ENCODE results near the gene TSHZ3. TPM values are rescaled to one million over a fixed set of nuclear protein-coding genes. Genes with fewer than 3 reads are reported as not detected.

TSHZ3 gene
- total and polyA plus RNA-seq, 2 of the 13 experiments (the other 11 are each of a cell fraction or from before 2014, with no cell fraction given): not detected

DNA sequence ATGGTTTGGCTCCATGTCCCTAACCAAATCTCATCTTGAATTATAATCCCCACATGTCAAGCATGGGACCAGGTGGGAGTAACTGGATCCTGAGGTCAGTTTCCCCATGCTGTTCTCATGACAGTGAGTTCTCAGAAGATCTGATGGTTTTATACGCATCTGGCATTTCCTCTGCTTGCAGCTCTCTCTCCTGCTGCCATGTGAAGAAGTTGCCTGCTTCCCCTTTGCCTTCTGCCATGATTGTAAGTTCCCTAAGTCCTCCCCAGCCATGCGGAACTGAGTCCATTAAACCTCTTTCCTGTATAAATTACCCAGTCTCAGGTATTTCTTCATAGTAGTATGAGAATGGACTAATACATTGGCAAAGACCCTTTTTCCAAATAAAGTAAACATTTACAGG is 96.8 kb downstream of the TSHZ3 start:
- in situ Hi-C loops (cut with HindIII; ENCODE audit: extremely low pct_ligation_motif_present, low pct_unique_long_range_greater_than_20kb): no loop called here
- ATAC-seq: no peak
- H3K27ac ChIP-seq (ENCODE audit: extremely low read length, insufficient read depth, low read length): no peak overlapping the region
- H3K79me2 ChIP-seq (ENCODE audit: insufficient read depth, low read length): no peaks in the 10 kb centered on the region
- no peaks in the 10 kb centered on the region for H3K36me3 ChIP-seq (replicated peaks in 1 of 2; ENCODE audit: control insufficient read depth in 1 of 2, insufficient read depth in 2 of 2, low read length in 2 of 2)
- no peaks in the 10 kb centered on the region for H4K20me1 ChIP-seq (ENCODE audit: insufficient read depth, low read length)
- H3K27me3 ChIP-seq (ENCODE audit: control insufficient read depth in 1 of 2, insufficient read depth in 2 of 2, low read length in 2 of 2): no peaks in the 10 kb centered on the region
- intact Hi-C loops (cut with micrococcal nuclease; ENCODE audit: unreplicated experiment): no loop called here
- FAIRE-seq: no peak
- no peak overlapping the region for H3K4me3 ChIP-seq (replicated peaks in 1 of 3; ENCODE audit: insufficient read depth in 1 of 3, low read depth in 2 of 3, low read length in 3 of 3)
- H3K9me3 ChIP-seq (ENCODE audit: low read length): peaks cover 33% of the 10 kb centered on the region; the same call in 1 of the 2 replicates
- no peak overlapping the region for H3K9ac ChIP-seq (ENCODE audit: insufficient read depth, low read depth, low read length)
- TF ChIP-seq YEATS4 (CRISPR knock-in tag; IDR thresholded peaks at IDR 0.05; ENCODE audit: borderline replicate concordance) (no peak), JDP2 (CRISPR knock-in tag; IDR thresholded peaks at IDR 0.05; ENCODE audit: borderline replicate concordance) (no peak), NCOA1 (CRISPR knock-in tag; IDR thresholded peaks at IDR 0.05) (no peak), ZNF431 (CRISPR knock-in tag; IDR thresholded peaks at IDR 0.05; ENCODE audit: borderline replicate concordance, low read depth) (no peak), IRX3 (CRISPR knock-in tag; IDR thresholded peaks at IDR 0.05; ENCODE audit: borderline replicate concordance, low read depth) (no peak), ZNF558 (CRISPR knock-in tag; IDR thresholded peaks at IDR 0.05; ENCODE audit: borderline replicate concordance) (no peak), ZNF562 (CRISPR knock-in tag; IDR thresholded peaks at IDR 0.05; ENCODE audit: borderline replicate concordance) (no peak), SMYD3 (CRISPR knock-in tag; IDR thresholded peaks at IDR 0.05) (no peak), ZNF350 (CRISPR knock-in tag; IDR thresholded peaks at IDR 0.05; ENCODE audit: borderline replicate concordance, low read depth) (no peak), ZNF260 (CRISPR knock-in tag; IDR thresholded peaks at IDR 0.05; ENCODE audit: borderline replicate concordance, low read depth) (no peak), AKAP8 (CRISPR knock-in tag; IDR thresholded peaks at IDR 0.05) (no peak), KAT7 (CRISPR knock-in tag; IDR thresholded peaks at IDR 0.05; ENCODE audit: borderline replicate concordance) (no peak)
- TF ChIP-seq, protein P1, sequence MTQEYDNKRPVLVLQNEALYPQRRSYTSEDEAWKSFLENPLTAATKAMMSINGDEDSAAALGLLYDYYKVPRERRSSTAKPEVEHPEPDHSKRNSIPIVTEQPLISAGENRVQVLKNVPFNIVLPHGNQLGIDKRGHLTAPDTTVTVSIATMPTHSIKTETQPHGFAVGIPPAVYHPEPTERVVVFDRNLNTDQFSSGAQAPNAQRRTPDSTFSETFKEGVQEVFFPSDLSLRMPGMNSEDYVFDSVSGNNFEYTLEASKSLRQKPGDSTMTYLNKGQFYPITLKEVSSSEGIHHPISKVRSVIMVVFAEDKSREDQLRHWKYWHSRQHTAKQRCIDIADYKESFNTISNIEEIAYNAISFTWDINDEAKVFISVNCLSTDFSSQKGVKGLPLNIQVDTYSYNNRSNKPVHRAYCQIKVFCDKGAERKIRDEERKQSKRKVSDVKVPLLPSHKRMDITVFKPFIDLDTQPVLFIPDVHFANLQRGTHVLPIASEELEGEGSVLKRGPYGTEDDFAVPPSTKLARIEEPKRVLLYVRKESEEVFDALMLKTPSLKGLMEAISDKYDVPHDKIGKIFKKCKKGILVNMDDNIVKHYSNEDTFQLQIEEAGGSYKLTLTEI (CRISPR knock-in tag; conservative IDR thresholded peaks at IDR 0.05): no peak
- TF ChIP-seq, protein P2, sequence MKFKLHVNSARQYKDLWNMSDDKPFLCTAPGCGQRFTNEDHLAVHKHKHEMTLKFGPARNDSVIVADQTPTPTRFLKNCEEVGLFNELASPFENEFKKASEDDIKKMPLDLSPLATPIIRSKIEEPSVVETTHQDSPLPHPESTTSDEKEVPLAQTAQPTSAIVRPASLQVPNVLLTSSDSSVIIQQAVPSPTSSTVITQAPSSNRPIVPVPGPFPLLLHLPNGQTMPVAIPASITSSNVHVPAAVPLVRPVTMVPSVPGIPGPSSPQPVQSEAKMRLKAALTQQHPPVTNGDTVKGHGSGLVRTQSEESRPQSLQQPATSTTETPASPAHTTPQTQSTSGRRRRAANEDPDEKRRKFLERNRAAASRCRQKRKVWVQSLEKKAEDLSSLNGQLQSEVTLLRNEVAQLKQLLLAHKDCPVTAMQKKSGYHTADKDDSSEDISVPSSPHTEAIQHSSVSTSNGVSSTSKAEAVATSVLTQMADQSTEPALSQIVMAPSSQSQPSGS (CRISPR knock-in tag; IDR thresholded peaks at IDR 0.05): no peak
- TF ChIP-seq, protein P3, sequence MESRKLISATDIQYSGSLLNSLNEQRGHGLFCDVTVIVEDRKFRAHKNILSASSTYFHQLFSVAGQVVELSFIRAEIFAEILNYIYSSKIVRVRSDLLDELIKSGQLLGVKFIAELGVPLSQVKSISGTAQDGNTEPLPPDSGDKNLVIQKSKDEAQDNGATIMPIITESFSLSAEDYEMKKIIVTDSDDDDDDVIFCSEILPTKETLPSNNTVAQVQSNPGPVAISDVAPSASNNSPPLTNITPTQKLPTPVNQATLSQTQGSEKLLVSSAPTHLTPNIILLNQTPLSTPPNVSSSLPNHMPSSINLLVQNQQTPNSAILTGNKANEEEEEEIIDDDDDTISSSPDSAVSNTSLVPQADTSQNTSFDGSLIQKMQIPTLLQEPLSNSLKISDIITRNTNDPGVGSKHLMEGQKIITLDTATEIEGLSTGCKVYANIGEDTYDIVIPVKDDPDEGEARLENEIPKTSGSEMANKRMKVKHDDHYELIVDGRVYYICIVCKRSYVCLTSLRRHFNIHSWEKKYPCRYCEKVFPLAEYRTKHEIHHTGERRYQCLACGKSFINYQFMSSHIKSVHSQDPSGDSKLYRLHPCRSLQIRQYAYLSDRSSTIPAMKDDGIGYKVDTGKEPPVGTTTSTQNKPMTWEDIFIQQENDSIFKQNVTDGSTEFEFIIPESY (CRISPR knock-in tag; IDR thresholded peaks at IDR 0.05): no peak
- TF ChIP-seq, protein P4, sequence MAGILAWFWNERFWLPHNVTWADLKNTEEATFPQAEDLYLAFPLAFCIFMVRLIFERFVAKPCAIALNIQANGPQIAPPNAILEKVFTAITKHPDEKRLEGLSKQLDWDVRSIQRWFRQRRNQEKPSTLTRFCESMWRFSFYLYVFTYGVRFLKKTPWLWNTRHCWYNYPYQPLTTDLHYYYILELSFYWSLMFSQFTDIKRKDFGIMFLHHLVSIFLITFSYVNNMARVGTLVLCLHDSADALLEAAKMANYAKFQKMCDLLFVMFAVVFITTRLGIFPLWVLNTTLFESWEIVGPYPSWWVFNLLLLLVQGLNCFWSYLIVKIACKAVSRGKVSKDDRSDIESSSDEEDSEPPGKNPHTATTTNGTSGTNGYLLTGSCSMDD (CRISPR knock-in tag; IDR thresholded peaks at IDR 0.05): no peak
- DNase-seq (ENCODE audit: low spot score): no peak
- WGBS (ENCODE audit: low lambda C conversion rate): 3% methylated on average over 2 of the region's 2 CpGs
- POLR2A ChIA-PET: no interaction called here
- no TSS peak for BruUV-seq (replicated peaks)
- H3K4me1 ChIP-seq (ENCODE audit: insufficient read depth, low read length): no peaks in the 10 kb centered on the region
- H2AFZ ChIP-seq (ENCODE audit: low read length): no peak overlapping the region
- CTCF ChIA-PET (ENCODE audit: low intra/inter-chr PET ratio, low total read pairs): no interaction called here
- no peak overlapping the region for H3K4me2 ChIP-seq (ENCODE audit: low read depth, low read length)

Data from HepG2 (cell line).